BLaER1 treated with 17β-estradiol and CSF1 and Interleukin-3, amounts not matched to agents 10 nM and 100 nM (cell line): ENCODE results near the gene TCF7.

ENCODE experiments used
- H3K27ac ChIP-seq, 11 experiments: shearing (Covaris generic); formaldehyde crosslinking; 2 replicates each; pipeline ENCODE4 v1.8.1; 2022
- H3K27me3 ChIP-seq, 11 experiments: shearing (Covaris generic); formaldehyde crosslinking; 2 replicates each; pipeline ENCODE4 v1.8.1; 2022
- H3K36me3 ChIP-seq, 11 experiments: shearing (Covaris generic); formaldehyde crosslinking; 2 replicates each; pipeline ENCODE4 v1.8.1; 2022
- H3K4me1 ChIP-seq, 10 experiments: shearing (Covaris generic); formaldehyde crosslinking; 2 replicates each; pipeline ENCODE4 v1.8.1; 2022
- H3K4me2 ChIP-seq, 11 experiments: shearing (Covaris generic); formaldehyde crosslinking; 2 replicates each; pipeline ENCODE4 v1.8.1; 2022
- H3K4me3 ChIP-seq, 10 experiments: shearing (Covaris generic); formaldehyde crosslinking; 2 replicates each; pipeline ENCODE4 v1.8.1; 2022
- H3K9ac ChIP-seq, 11 experiments: shearing (Covaris generic); formaldehyde crosslinking; 2 replicates each; pipeline ENCODE4 v1.8.1; 2022
- H3K9me3 ChIP-seq, 11 experiments: shearing (Covaris generic); formaldehyde crosslinking; replicated peaks in 1 of 11; 2 replicates each; pipeline ENCODE4 v1.8.1; 2022
- H4K20me1 ChIP-seq, 11 experiments: shearing (Covaris generic); formaldehyde crosslinking; 2 replicates each; pipeline ENCODE4 v1.8.1; 2022
- Cebpa-rat ChIP-seq, 11 experiments: shearing (Covaris generic); IDR thresholded peaks; 2 replicates each; pipeline ENCODE4 v1.8.1; 2022

Gene TCF7

DNA sequence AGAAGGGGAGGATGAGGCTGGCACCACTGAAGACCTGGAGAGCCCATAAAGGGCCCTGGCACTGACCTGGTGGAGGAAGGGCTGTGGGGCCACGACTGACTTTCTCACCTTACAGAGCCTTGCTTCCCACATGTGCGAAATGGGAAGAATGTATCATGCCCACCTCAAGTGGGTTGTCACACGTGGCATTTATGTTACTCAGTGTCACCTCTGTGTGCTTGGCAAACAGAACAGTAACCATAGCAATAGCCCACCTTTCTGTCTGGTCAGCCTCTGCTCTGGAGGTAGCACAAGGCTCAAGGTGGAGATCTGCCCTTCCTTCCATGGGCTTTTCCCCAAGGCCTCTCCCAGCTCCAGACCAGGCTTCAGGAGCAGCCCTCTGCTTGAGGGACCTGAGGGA, 16.7 kb downstream of the TCF7 start:
- Histone ChIP-seq H3K4me2 (peak overlapping the region in 1 of 11 experiments; percentile 84; a peak in 1 of 22 replicates), H4K20me1 (peaks cover 70 to 100% (median 98%) of the 10 kb centered on the region in 11 experiments), H3K4me1 (peaks cover 11 to 82% (median 60%) of the 10 kb centered on the region in 10 experiments), H3K9me3 (no peaks in the 10 kb centered on the region), H3K4me3 (no peak overlapping the region), H3K9ac (no peak overlapping the region), H3K27ac (no peak overlapping the region), H3K36me3 (peaks cover 23 to 73% (median 47%) of the 10 kb centered on the region in 11 experiments), H3K27me3 (no peaks in the 10 kb centered on the region)
- no peak for TF ChIP-seq Cebpa-rat (IDR thresholded peaks at IDR 0.05)

DNA sequence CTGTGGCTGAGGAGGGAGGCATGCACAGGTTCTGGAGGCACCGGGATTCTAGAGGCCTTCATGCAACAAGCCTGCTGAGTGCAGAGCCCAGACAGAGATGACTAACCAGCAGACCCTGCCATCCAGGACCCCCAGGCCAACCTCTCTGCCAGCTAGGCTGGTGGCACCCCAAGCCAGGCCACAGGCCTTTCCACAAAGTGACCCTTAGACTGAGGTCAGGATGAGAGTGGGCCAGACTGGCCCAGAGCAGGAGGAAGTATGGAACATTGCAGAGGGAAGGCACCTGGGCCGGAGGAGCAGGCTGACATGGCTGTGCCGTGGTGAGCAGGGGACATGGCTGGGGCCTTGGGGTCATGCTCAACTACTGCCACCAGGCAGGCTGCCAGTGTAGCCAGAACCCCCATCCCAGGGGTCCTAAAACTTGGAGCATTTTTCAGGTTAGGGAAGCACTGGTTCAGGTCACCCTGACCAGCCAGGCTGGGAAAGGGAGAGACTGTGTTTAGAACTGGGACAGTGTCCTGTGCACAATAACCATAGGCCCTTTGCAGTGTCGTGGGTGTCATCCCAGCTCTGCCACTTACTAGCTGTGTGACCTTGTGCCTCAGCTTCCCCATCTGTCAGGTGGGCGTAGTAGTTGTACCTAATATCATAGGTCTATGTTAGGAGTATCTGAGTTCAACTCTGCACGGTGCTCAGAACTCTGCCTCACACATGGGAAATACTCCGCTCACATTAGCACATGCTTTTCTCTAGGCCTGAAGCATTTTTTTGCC, 17.3 kb downstream of the TCF7 start:
- H3K4me3 ChIP-seq: no peak overlapping the region
- no peaks in the 10 kb centered on the region for H3K9me3 ChIP-seq
- TF ChIP-seq Cebpa-rat (IDR thresholded peaks at IDR 0.05): no peak
- peaks cover 13 to 82% (median 59%) of the 10 kb centered on the region in 10 experiments for H3K4me1 ChIP-seq
- H3K27ac ChIP-seq: no peak overlapping the region
- peak overlapping the region in 5 of 11 experiments; percentile 64 to 84 (median 76); a peak in 8 of 22 replicates for H3K4me2 ChIP-seq
- H3K9ac ChIP-seq: peak overlapping the region in 2 of 11 experiments; percentile 6 to 41; a peak in 2 of 22 replicates
- no peaks in the 10 kb centered on the region for H3K27me3 ChIP-seq
- peaks cover 29 to 79% (median 53%) of the 10 kb centered on the region in 11 experiments for H3K36me3 ChIP-seq
- H4K20me1 ChIP-seq: peaks cover 76 to 100% (median 100%) of the 10 kb centered on the region in 11 experiments

DNA sequence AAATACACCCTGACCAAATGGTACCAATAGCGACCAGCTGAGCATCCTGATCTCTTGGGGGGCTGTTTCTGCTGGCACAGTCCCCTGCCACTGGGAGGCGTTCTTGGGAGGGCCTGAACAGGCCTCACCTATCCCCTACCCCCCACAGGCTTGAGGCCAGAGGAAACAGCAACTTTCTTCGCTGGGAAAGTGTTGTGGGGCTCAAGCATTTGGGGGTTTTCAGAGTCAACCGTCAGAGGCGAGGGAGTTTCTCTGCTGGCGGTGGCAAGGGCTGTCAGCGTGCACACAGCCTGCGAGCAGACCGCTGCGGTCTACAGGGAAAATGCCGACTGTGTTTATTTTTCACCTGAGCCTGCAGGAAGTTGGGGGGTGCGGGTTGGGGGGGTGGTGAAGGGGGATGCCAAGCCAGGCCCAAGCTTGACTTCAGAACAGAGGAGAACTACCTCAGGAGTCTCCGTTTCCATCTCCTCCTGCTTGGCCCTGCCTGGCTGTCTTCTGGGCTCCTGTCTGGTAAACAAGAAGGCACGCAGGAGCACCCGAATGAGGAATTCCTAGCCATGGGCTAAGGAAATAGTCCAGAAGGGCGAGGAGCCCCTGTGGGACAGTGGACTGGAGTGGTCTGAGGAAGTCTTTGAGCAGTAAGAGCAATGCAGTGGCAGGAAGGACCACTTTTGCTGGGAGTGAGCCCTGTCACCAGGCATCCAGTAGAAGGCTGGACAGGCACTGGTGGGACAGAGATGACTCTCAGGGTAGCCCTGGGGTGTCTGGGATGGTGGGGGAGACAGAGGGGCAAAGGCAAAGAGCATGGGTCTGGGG, 18.1 kb downstream of the TCF7 start:
- Histone ChIP-seq H3K4me3 (no peak overlapping the region), H3K9ac (peak overlapping the region in 5 of 11 experiments; percentile 13 to 57 (median 40); a peak in 6 of 22 replicates), H3K27ac (no peak overlapping the region), H4K20me1 (peaks cover 83 to 100% (median 98%) of the 10 kb centered on the region in 11 experiments), H3K27me3 (no peaks in the 10 kb centered on the region), H3K4me2 (peak overlapping the region in 10 of 11 experiments; percentile 15 to 84 (median 66); a peak in 18 of 22 replicates), H3K4me1 (peaks cover 22 to 82% (median 61%) of the 10 kb centered on the region in 10 experiments), H3K36me3 (peaks cover 32 to 82% (median 56%) of the 10 kb centered on the region in 11 experiments), H3K9me3 (no peaks in the 10 kb centered on the region)
- no peak for TF ChIP-seq Cebpa-rat (IDR thresholded peaks at IDR 0.05)

DNA sequence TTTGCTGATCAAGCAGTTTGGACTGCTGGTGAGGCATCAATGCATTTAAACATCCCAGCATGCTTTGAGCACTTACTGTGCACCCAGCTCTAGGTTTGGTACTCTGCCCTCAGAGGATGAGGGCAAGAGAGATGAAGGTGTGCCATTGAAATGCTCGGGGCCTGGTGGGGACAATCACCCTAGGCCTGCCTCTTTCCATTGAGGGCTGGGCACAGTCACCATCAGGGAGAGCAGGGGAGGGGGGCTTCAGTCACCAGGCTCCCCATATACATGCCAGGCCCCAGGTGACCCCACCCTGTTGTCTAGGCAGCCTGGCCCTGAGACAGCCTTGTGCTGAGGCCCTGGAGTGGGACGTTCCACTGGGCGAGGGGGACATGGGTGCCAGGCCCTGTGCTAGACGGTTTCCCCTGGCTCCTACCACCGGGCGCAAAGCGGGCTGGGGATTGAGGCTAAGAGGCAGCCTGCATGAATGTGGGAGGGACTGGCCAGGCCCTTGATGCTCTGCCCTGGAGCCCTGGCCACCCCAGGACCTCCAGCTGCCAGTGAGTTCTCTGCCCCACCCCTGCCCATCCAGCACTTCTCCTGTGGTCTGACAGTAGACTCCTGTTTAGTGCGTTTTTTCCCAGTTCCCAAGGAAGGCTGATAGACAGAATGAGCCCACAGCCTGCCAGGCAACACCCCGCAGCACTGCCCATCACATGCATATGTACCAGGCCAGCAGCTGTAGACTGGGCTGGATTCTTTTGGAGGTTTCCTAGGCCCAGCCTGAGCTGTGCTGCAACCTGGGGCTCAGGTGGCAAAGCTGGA, 18.9 kb downstream of the TCF7 start:
- peaks cover 30 to 82% (median 61%) of the 10 kb centered on the region in 10 experiments for H3K4me1 ChIP-seq
- no peak overlapping the region for H3K4me3 ChIP-seq
- peak overlapping the region in 10 of 11 experiments; percentile 15 to 84 (median 66); a peak in 19 of 22 replicates for H3K4me2 ChIP-seq
- H3K27me3 ChIP-seq: no peaks in the 10 kb centered on the region
- peaks cover 87 to 100% (median 98%) of the 10 kb centered on the region in 11 experiments for H4K20me1 ChIP-seq
- no peak overlapping the region for H3K27ac ChIP-seq
- peak overlapping the region in 5 of 11 experiments; percentile 13 to 57 (median 40); a peak in 6 of 22 replicates for H3K9ac ChIP-seq
- H3K9me3 ChIP-seq: no peaks in the 10 kb centered on the region
- no peak for TF ChIP-seq Cebpa-rat (IDR thresholded peaks at IDR 0.05)
- peaks cover 32 to 89% (median 56%) of the 10 kb centered on the region in 11 experiments for H3K36me3 ChIP-seq

DNA sequence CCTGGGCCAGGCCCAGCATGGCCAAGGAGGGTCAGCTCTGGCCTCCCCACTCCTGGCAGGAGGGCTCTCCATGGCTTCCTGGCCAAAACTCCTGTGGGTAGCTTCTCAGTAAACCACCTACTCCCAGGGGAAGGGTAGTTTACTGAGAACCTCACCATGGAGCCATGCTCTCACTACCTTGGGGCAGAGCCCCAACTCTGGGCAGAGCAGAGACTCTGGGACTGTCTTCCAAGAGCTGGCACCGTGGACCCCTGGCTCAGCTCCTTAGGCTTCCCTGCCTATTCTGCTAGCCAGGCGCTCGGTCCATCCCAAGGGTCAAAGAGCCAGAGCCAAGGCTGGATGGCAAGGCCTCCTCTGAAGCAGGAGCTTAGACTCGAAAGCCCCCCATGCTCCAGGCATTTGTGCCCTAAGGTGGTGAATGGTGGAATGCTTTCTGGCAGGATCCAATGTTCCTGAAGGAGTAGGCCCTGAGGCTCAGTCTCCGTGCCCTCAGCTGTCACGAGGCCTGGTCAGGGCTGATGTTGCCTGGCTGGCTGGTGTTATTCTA, 19.6 kb downstream of the TCF7 start:
- H3K4me1 ChIP-seq: peaks cover 36 to 84% (median 66%) of the 10 kb centered on the region in 10 experiments
- peaks cover 32 to 89% (median 56%) of the 10 kb centered on the region in 11 experiments for H3K36me3 ChIP-seq
- no peak for TF ChIP-seq Cebpa-rat (IDR thresholded peaks at IDR 0.05)
- H3K4me3 ChIP-seq: no peak overlapping the region
- no peaks in the 10 kb centered on the region for H3K9me3 ChIP-seq
- peaks cover 87 to 100% (median 97%) of the 10 kb centered on the region in 11 experiments for H4K20me1 ChIP-seq
- H3K4me2 ChIP-seq: peak overlapping the region in 9 of 11 experiments; percentile 15 to 84 (median 69); a peak in 16 of 22 replicates
- H3K27ac ChIP-seq: no peak overlapping the region
- no peaks in the 10 kb centered on the region for H3K27me3 ChIP-seq
- 0 out of 22 replicates have a peak overlapping the region, but pooled peaks of 1 of the 11 experiments have one; percentile 1 for H3K9ac ChIP-seq

DNA sequence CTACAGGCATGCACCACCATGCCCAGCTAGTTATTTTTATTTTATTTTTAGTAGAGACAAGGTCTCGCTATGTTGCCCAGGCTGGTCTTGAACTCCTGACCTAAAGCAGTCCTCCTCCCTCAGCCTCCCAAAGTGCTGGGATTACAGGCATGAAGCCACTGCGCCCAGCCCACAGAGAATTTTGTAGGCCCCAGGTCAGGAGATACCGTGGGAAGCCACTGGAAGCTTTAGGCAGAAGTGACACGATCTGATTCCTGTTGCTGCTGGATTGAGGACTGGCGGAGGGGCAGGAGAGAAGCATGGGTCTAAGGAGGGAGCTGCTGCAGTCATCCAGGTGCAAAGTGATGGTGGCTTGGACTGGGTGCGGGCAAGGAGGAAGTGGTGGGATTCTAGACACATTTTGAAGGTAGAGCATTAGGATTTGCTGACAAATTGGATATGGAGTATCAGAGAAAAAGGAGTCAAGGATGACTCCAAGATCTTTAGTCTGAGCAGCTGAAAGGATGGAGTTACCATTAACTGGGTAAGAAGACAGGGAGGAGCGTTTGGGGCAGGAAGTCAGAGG, 20.7 kb downstream of the TCF7 start:
- Histone ChIP-seq H4K20me1 (peaks cover 87 to 100% (median 98%) of the 10 kb centered on the region in 11 experiments), H3K27me3 (no peaks in the 10 kb centered on the region), H3K27ac (no peak overlapping the region), H3K4me2 (peak overlapping the region in 8 of 11 experiments; percentile 56 to 84 (median 72); a peak in 13 of 22 replicates), H3K4me3 (no peak overlapping the region), H3K4me1 (peaks cover 42 to 89% (median 76%) of the 10 kb centered on the region in 10 experiments), H3K9me3 (no peaks in the 10 kb centered on the region), H3K36me3 (peaks cover 34 to 89% (median 58%) of the 10 kb centered on the region in 11 experiments), H3K9ac (no peak overlapping the region)
- TF ChIP-seq Cebpa-rat (IDR thresholded peaks at IDR 0.05): no peak

DNA sequence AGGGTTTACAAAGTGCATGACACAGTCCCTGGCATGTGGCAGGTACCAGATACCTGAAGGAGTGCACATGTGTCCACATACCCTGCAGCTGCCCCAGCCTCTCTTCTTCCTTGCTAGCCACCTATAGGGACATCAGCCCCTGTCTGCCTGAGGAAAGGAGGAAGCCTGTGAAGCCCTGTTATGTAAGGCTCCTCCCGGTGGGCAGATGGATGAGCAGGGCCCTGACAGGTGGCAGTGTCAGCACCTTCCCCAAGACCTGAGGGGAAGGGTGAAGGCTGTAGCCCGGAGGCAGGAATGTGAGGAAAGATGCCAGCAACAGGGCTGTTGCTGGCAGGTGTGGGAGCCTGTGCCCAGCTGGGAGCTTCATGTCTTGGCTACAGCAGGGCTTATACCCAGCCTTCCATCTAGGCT, 21.7 kb downstream of the TCF7 start:
- no peak for TF ChIP-seq Cebpa-rat (IDR thresholded peaks at IDR 0.05)
- H3K9me3 ChIP-seq: no peaks in the 10 kb centered on the region
- no peak overlapping the region for H3K9ac ChIP-seq
- H3K4me2 ChIP-seq: peak overlapping the region in 1 of 11 experiments; percentile 83; a peak in 1 of 22 replicates
- no peaks in the 10 kb centered on the region for H3K27me3 ChIP-seq
- H3K4me1 ChIP-seq: peaks cover 44 to 95% (median 85%) of the 10 kb centered on the region in 10 experiments
- no peak overlapping the region for H3K4me3 ChIP-seq
- H4K20me1 ChIP-seq: peaks cover 87 to 100% (median 99%) of the 10 kb centered on the region in 11 experiments
- H3K36me3 ChIP-seq: peaks cover 34 to 88% (median 59%) of the 10 kb centered on the region in 11 experiments
- H3K27ac ChIP-seq: no peak overlapping the region
